ENCODE measurements around the gene STON1.

The STON1 gene

GRCh38 chr2:48567671-48568070, 37.7 kb downstream of the STON1 start:
- no peak; the same call in 1 of the 3 replicates for ATAC-seq
- TF ChIP-seq CSRNP3 (CRISPR knock-in tag; IDR thresholded peaks at IDR 0.05), result no peak
- TF ChIP-seq ZNF70 (CRISPR knock-in tag; IDR thresholded peaks at IDR 0.05), result no peak
- no peak for TF ChIP-seq ESRRG (CRISPR knock-in tag; IDR thresholded peaks at IDR 0.05)
- TF ChIP-seq OSR1 (CRISPR knock-in tag; IDR thresholded peaks at IDR 0.05), result no peak
- TF ChIP-seq SNAI2 (CRISPR knock-in tag; IDR thresholded peaks at IDR 0.05), result no peak
- TF ChIP-seq BACH2 (CRISPR knock-in tag; IDR thresholded peaks at IDR 0.05; ENCODE audit: borderline replicate concordance), result no peak
- TF ChIP-seq, protein P1, sequence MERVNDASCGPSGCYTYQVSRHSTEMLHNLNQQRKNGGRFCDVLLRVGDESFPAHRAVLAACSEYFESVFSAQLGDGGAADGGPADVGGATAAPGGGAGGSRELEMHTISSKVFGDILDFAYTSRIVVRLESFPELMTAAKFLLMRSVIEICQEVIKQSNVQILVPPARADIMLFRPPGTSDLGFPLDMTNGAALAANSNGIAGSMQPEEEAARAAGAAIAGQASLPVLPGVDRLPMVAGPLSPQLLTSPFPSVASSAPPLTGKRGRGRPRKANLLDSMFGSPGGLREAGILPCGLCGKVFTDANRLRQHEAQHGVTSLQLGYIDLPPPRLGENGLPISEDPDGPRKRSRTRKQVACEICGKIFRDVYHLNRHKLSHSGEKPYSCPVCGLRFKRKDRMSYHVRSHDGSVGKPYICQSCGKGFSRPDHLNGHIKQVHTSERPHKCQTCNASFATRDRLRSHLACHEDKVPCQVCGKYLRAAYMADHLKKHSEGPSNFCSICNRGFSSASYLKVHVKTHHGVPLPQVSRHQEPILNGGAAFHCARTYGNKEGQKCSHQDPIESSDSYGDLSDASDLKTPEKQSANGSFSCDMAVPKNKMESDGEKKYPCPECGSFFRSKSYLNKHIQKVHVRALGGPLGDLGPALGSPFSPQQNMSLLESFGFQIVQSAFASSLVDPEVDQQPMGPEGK (CRISPR knock-in tag; IDR thresholded peaks at IDR 0.05; ENCODE audit: borderline replicate concordance), result no peak
- no peak for TF ChIP-seq CSDC2 (CRISPR knock-in tag; IDR thresholded peaks at IDR 0.05)
- no peak for TF ChIP-seq TCF4 (CRISPR knock-in tag; IDR thresholded peaks at IDR 0.05; ENCODE audit: borderline replicate concordance)
- TF ChIP-seq PPARA (CRISPR knock-in tag; IDR thresholded peaks at IDR 0.05; ENCODE audit: borderline replicate concordance), result no peak
- TF ChIP-seq RARB (CRISPR knock-in tag; IDR thresholded peaks at IDR 0.05), result no peak
- TF ChIP-seq, protein P2, sequence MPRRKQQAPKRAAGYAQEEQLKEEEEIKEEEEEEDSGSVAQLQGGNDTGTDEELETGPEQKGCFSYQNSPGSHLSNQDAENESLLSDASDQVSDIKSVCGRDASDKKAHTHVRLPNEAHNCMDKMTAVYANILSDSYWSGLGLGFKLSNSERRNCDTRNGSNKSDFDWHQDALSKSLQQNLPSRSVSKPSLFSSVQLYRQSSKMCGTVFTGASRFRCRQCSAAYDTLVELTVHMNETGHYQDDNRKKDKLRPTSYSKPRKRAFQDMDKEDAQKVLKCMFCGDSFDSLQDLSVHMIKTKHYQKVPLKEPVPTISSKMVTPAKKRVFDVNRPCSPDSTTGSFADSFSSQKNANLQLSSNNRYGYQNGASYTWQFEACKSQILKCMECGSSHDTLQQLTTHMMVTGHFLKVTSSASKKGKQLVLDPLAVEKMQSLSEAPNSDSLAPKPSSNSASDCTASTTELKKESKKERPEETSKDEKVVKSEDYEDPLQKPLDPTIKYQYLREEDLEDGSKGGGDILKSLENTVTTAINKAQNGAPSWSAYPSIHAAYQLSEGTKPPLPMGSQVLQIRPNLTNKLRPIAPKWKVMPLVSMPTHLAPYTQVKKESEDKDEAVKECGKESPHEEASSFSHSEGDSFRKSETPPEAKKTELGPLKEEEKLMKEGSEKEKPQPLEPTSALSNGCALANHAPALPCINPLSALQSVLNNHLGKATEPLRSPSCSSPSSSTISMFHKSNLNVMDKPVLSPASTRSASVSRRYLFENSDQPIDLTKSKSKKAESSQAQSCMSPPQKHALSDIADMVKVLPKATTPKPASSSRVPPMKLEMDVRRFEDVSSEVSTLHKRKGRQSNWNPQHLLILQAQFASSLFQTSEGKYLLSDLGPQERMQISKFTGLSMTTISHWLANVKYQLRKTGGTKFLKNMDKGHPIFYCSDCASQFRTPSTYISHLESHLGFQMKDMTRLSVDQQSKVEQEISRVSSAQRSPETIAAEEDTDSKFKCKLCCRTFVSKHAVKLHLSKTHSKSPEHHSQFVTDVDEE (CRISPR knock-in tag; IDR thresholded peaks at IDR 0.05), result no peak
- TF ChIP-seq ZFP3 (CRISPR knock-in tag; IDR thresholded peaks at IDR 0.05), result no peak
- no peak for TF ChIP-seq ARNTL (CRISPR knock-in tag; IDR thresholded peaks at IDR 0.05; ENCODE audit: borderline replicate concordance, low read depth)

GRCh38 chr2:48568547-48568946, 38.6 kb downstream of the STON1 start:
- no peak for ATAC-seq
- TF ChIP-seq ZFP30 (CRISPR knock-in tag; IDR thresholded peaks at IDR 0.05), result no peak

DNA sequence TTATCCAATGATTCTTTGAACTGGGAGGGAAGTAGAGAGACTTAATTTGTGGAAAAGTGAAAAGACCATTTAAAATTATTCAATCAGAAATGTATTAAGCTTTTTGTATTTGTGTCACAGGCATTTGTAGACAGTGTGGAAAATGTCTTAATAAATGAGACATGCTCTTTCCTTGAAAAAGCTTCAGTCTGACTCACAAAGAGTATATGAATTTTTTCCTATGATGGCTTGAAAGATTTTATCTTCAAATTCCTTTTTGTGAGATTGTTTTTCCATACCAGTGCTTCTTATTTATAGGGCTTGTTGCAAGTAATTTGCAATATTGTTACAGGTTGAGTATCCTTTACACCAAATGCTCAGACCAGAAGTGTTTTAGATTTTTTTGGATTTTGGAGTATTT, 39.5 kb downstream of the STON1 start:
- peak; percentile 78 for ATAC-seq
- no peak for TF ChIP-seq ZFP3 (CRISPR knock-in tag; IDR thresholded peaks at IDR 0.05)
- TF ChIP-seq TOX (CRISPR knock-in tag; IDR thresholded peaks at IDR 0.05; ENCODE audit: borderline replicate concordance), result no peak
- peak; percentile 82 for TF ChIP-seq ISL1 (CRISPR knock-in tag; IDR thresholded peaks at IDR 0.05)
- no peak for TF ChIP-seq ZNF70 (CRISPR knock-in tag; IDR thresholded peaks at IDR 0.05)

- no peak for ATAC-seq
- TF ChIP-seq, protein P3, sequence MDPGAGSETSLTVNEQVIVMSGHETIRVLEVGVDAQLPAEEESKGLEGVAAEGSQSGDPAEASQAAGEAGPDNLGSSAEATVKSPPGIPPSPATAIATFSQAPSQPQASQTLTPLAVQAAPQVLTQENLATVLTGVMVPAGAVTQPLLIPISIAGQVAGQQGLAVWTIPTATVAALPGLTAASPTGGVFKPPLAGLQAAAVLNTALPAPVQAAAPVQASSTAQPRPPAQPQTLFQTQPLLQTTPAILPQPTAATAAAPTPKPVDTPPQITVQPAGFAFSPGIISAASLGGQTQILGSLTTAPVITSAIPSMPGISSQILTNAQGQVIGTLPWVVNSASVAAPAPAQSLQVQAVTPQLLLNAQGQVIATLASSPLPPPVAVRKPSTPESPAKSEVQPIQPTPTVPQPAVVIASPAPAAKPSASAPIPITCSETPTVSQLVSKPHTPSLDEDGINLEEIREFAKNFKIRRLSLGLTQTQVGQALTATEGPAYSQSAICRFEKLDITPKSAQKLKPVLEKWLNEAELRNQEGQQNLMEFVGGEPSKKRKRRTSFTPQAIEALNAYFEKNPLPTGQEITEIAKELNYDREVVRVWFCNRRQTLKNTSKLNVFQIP (CRISPR knock-in tag; IDR thresholded peaks at IDR 0.05; ENCODE audit: borderline replicate concordance, low read depth), result no peak
- TF ChIP-seq TOX (CRISPR knock-in tag; IDR thresholded peaks at IDR 0.05; ENCODE audit: borderline replicate concordance) (no peak), RARB (CRISPR knock-in tag; IDR thresholded peaks at IDR 0.05) (no peak), ZFP30 (CRISPR knock-in tag; IDR thresholded peaks at IDR 0.05) (no peak), ZNF565 (CRISPR knock-in tag; conservative IDR thresholded peaks at IDR 0.05; ENCODE audit: low read depth) (no peak), ZFP3 (CRISPR knock-in tag; IDR thresholded peaks at IDR 0.05) (no peak), ESRRG (CRISPR knock-in tag; IDR thresholded peaks at IDR 0.05) (no peak), ISL1 (CRISPR knock-in tag; IDR thresholded peaks at IDR 0.05) (no peak), BACH2 (CRISPR knock-in tag; IDR thresholded peaks at IDR 0.05; ENCODE audit: borderline replicate concordance) (no peak), CSDC2 (CRISPR knock-in tag; IDR thresholded peaks at IDR 0.05) (no peak), ZC3H10 (CRISPR knock-in tag; IDR thresholded peaks at IDR 0.05) (no peak), ZNF70 (CRISPR knock-in tag; IDR thresholded peaks at IDR 0.05) (no peak), TCF4 (CRISPR knock-in tag; IDR thresholded peaks at IDR 0.05; ENCODE audit: borderline replicate concordance) (no peak), SNAI2 (CRISPR knock-in tag; IDR thresholded peaks at IDR 0.05) (no peak), PPARA (CRISPR knock-in tag; IDR thresholded peaks at IDR 0.05; ENCODE audit: borderline replicate concordance) (no peak)
- TF ChIP-seq, protein P4, sequence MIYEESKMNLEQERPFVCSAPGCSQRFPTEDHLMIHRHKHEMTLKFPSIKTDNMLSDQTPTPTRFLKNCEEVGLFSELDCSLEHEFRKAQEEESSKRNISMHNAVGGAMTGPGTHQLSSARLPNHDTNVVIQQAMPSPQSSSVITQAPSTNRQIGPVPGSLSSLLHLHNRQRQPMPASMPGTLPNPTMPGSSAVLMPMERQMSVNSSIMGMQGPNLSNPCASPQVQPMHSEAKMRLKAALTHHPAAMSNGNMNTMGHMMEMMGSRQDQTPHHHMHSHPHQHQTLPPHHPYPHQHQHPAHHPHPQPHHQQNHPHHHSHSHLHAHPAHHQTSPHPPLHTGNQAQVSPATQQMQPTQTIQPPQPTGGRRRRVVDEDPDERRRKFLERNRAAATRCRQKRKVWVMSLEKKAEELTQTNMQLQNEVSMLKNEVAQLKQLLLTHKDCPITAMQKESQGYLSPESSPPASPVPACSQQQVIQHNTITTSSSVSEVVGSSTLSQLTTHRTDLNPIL (CRISPR knock-in tag; IDR thresholded peaks at IDR 0.05; ENCODE audit: low read depth), result no peak
- TF ChIP-seq, protein P1 (CRISPR knock-in tag; IDR thresholded peaks at IDR 0.05; ENCODE audit: borderline replicate concordance), result no peak
- TF ChIP-seq, protein P2 (CRISPR knock-in tag; IDR thresholded peaks at IDR 0.05), result no peak
These were observed 42.9 kb downstream of the STON1 start for GRCh38 chr2:48572816-48573215.

Measured in SK-N-SH treated with all-trans-retinoic acid at 6 μM for 48 hours (cell line).